Vagina (tissue), 2 donors: ENCODE measurements around the gene NALF2.

ENCODE experiments used
- POLR2A ChIP-seq, 2 donors: fragments of 450-650 bp; IDR thresholded peaks; one replicate each; pipeline ENCODE4 v1.6.1; 2017; ENCODE audit warnings: antibody characterized with exemption in 2 of 2, mild to moderate bottlenecking in 2 of 2, moderate library complexity in 2 of 2
- POLR2AphosphoS5 ChIP-seq, 2 donors: sonication (generic); formaldehyde crosslinking; IDR thresholded peaks; one replicate each; pipeline ENCODE4 v1.9.0; 2017; ENCODE audit warnings: antibody characterized with exemption in 2 of 2, mild to moderate bottlenecking in 2 of 2, low read depth in 1 of 2; ENCODE audit not compliant: insufficient read depth in 1 of 2
- TF ChIP-seq, protein P1 (sequence below), 3 experiments: fragments of 450-650 bp in 2 of 3; fragments of 200-600 bp in 1 of 3; sonication (generic) in 1 of 3; IDR thresholded peaks; one replicate each; pipeline ENCODE4 v1.5.1; 2017 to 2019; ENCODE audit warnings: antibody characterized with exemption in 3 of 3, mild to moderate bottlenecking in 2 of 3, moderate library complexity in 2 of 3

- TF ChIP-seq, protein P1, sequence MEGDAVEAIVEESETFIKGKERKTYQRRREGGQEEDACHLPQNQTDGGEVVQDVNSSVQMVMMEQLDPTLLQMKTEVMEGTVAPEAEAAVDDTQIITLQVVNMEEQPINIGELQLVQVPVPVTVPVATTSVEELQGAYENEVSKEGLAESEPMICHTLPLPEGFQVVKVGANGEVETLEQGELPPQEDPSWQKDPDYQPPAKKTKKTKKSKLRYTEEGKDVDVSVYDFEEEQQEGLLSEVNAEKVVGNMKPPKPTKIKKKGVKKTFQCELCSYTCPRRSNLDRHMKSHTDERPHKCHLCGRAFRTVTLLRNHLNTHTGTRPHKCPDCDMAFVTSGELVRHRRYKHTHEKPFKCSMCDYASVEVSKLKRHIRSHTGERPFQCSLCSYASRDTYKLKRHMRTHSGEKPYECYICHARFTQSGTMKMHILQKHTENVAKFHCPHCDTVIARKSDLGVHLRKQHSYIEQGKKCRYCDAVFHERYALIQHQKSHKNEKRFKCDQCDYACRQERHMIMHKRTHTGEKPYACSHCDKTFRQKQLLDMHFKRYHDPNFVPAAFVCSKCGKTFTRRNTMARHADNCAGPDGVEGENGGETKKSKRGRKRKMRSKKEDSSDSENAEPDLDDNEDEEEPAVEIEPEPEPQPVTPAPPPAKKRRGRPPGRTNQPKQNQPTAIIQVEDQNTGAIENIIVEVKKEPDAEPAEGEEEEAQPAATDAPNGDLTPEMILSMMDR (IDR thresholded peaks at IDR 0.05) = no peak
- no peak for TF ChIP-seq POLR2A (IDR thresholded peaks at IDR 0.05)
- no peak for TF ChIP-seq POLR2AphosphoS5 (IDR thresholded peaks at IDR 0.05; ENCODE audit: insufficient read depth in 1 of 2, low read depth in 1 of 2)
Measured at GRCh38 chrX:69505772-69506616, 1.9 kb downstream of the NALF2 start.
